ENCODE data around the gene AFMID. TPM values are rescaled to one million over a fixed set of nuclear protein-coding genes. Genes with fewer than 3 reads are reported as not detected.

AFMID gene
- total and polyA plus RNA-seq, 2 of the 13 experiments (the other 11 are each of a cell fraction or from before 2014, with no cell fraction given) = 249 to 270 TPM

DNA sequence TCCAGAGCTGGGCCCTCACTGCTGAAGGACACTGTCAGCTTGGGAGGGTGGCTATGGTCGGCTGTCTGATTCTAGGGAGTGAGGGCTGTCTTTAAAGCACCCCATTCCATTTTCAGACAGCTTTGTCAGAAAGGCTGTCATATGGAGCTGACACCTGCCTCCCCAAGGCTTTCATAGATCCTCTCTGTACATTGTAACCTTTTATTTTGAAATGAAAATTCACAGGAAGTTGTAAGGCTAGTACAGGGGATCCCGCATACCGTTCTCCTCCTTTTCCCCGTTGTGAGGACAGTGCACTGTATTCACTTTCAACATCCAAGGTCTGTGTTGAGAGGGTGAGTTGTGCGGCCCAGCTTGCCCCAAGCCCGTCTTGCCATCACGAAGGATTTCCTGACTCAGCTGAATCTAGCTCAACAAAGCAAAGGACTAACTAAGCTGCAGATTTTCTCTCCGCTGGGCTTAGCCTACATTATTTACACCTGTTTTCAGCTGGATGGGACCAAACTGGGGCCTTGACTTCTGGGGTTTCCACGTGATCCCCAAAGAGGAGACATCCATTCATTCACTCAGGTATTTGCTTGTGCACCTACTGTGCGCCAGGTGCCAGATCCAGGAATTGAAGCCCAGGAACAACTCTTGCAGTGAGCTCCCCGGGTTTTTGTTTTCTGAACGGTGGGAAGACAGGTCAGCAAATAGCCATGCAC is 39.0 kb downstream of the AFMID start:
- 83% methylated on average over 12 of the region's 12 CpGs for WGBS (ENCODE audit: low lambda C conversion rate)
- DNase-seq (ENCODE audit: low spot score) (no peak), FAIRE-seq (no peak), ATAC-seq (no peak)
- Histone ChIP-seq H3K4me1 (ENCODE audit: insufficient read depth, low read length) (peaks cover 10% of the 10 kb centered on the region; the same call in 1 of the 2 replicates), H3K9ac (ENCODE audit: insufficient read depth, low read depth, low read length) (no peak overlapping the region), H3K79me2 (ENCODE audit: insufficient read depth, low read length) (no peaks in the 10 kb centered on the region), H3K27ac (ENCODE audit: extremely low read length, insufficient read depth, low read length) (no peak overlapping the region), H3K4me2 (ENCODE audit: low read depth, low read length) (no peak overlapping the region), H3K4me3 (replicated peaks in 1 of 3; ENCODE audit: insufficient read depth in 1 of 3, low read depth in 2 of 3, low read length in 3 of 3) (no peak overlapping the region), H4K20me1 (ENCODE audit: insufficient read depth, low read length) (no peaks in the 10 kb centered on the region), H3K9me3 (ENCODE audit: low read length) (no peaks in the 10 kb centered on the region), H2AFZ (ENCODE audit: low read length) (no peak overlapping the region), H3K27me3 (ENCODE audit: control insufficient read depth in 1 of 2, insufficient read depth in 2 of 2, low read length in 2 of 2) (peaks cover 6 to 27% of the 10 kb centered on the region in 2 experiments; a peak in 4 of 5 replicates), H3K36me3 (replicated peaks in 1 of 2; ENCODE audit: control insufficient read depth in 1 of 2, insufficient read depth in 2 of 2, low read length in 2 of 2) (peaks cover 18 to 29% of the 10 kb centered on the region in 2 experiments)
- no TSS peak for BruUV-seq (replicated peaks)
- ChIA-PET CTCF (ENCODE audit: low intra/inter-chr PET ratio, low total read pairs) (no interaction called here), POLR2A (no interaction called here)
- no peak for TF ChIP-seq ZNF30 (CRISPR knock-in tag; IDR thresholded peaks at IDR 0.05)
- peak; percentile 77 to 91 for TF ChIP-seq MAFK (conservative IDR thresholded peaks at IDR 0.05 in 1 of 2, IDR thresholded peaks at IDR 0.05 in 1 of 2; ENCODE audit: low read length in 2 of 2)
- no peak for TF ChIP-seq ZBTB3 (CRISPR knock-in tag; IDR thresholded peaks at IDR 0.05; ENCODE audit: borderline replicate concordance, low read depth)
- TF ChIP-seq ZSCAN29 (CRISPR knock-in tag; conservative IDR thresholded peaks at IDR 0.05) = no peak
- peak; percentile 83 for TF ChIP-seq MAFF (IDR thresholded peaks at IDR 0.05; ENCODE audit: low read depth, low read length)
- TF ChIP-seq RBM22 (optimal IDR thresholded peaks at IDR 0.05; ENCODE audit: low read length) = peak; percentile 19
- peak; percentile 93 for TF ChIP-seq ZKSCAN1 (IDR thresholded peaks at IDR 0.05; ENCODE audit: low read length)
- TF ChIP-seq HIVEP1 (CRISPR knock-in tag; IDR thresholded peaks at IDR 0.05) = no peak
- in situ Hi-C loops (cut with HindIII; ENCODE audit: extremely low pct_ligation_motif_present, low pct_unique_long_range_greater_than_20kb) = no loop called here
- intact Hi-C loops (cut with micrococcal nuclease; ENCODE audit: unreplicated experiment) = no loop called here

Measured in HepG2 (cell line).